GM19468 (cell line): ENCODE data around the gene SLC35F1.

ENCODE experiments used
- ATAC-seq: cut with Tn5 transposase; IDR thresholded peaks from one replicate; pipeline ENCODE4 v1.9.1; 2021; ENCODE audit warnings: mild to moderate bottlenecking, moderate library complexity, moderate number of reproducible peaks; ENCODE audit not compliant: unreplicated experiment; ENCODE audit errors: extremely low read depth

SLC35F1 gene

GRCh38 chr6:118171852-118172251, 264.8 kb downstream of the SLC35F1 start:
- no peak for ATAC-seq

GRCh38 chr6:118174071-118174470, 267.0 kb downstream of the SLC35F1 start:
- no peak for ATAC-seq

GRCh38 chr6:118177720-118178119, 270.7 kb downstream of the SLC35F1 start:
- ATAC-seq = no peak

GRCh38 chr6:118179048-118179447, 272.0 kb downstream of the SLC35F1 start:
- no peak for ATAC-seq

GRCh38 chr6:118186672-118187567, 279.9 kb downstream of the SLC35F1 start:
- ATAC-seq = no peak

- ATAC-seq = no peak
Observed at GRCh38 chr6:118187568-118188164, 280.6 kb downstream of the SLC35F1 start.

- ATAC-seq = no peak
Observed at GRCh38 chr6:118188561-118188960, 281.5 kb downstream of the SLC35F1 start.

GRCh38 chr6:118197539-118197938, 290.5 kb downstream of the SLC35F1 start:
- no peak for ATAC-seq

GRCh38 chr6:118198746-118199145, 291.7 kb downstream of the SLC35F1 start:
- no peak for ATAC-seq

- ATAC-seq = no peak
Observed at GRCh38 chr6:118200160-118200559, 293.1 kb downstream of the SLC35F1 start.

- no peak for ATAC-seq
Observed at GRCh38 chr6:118202517-118202916, 295.5 kb downstream of the SLC35F1 start.

GRCh38 chr6:118203545-118203944, 296.5 kb downstream of the SLC35F1 start:
- no peak for ATAC-seq

GRCh38 chr6:118206221-118206620, 299.2 kb downstream of the SLC35F1 start:
- no peak for ATAC-seq

- no peak for ATAC-seq
Observed at GRCh38 chr6:118207947-118208346, 300.9 kb downstream of the SLC35F1 start.

- no peak for ATAC-seq
Observed at GRCh38 chr6:118212451-118213173, 305.5 kb downstream of the SLC35F1 start.

GRCh38 chr6:118215269-118215668, 308.2 kb downstream of the SLC35F1 start:
- no peak for ATAC-seq

- ATAC-seq = no peak
Observed at GRCh38 chr6:118216751-118217150, 309.7 kb downstream of the SLC35F1 start.

GRCh38 chr6:118218156-118218555, 311.1 kb downstream of the SLC35F1 start:
- ATAC-seq = no peak

- ATAC-seq = no peak
Observed at GRCh38 chr6:118220429-118221128, 313.5 kb downstream of the SLC35F1 start.

- ATAC-seq = no peak
Observed at GRCh38 chr6:118223316-118223715, 316.3 kb downstream of the SLC35F1 start.
